ENCODE data around the gene S100A13. TPM values are rescaled to one million over a fixed set of nuclear protein-coding genes. Genes with fewer than 3 reads are reported as not detected.
"Not testable (repeated sequence)": the region's sequence is repeated elsewhere in the genome, so short reads cannot be mapped to it uniquely, and the experiment has no call there.

S100A13 gene
- total RNA-seq, 1 experiment from 2014 or later, result 11.0 TPM

DNA sequence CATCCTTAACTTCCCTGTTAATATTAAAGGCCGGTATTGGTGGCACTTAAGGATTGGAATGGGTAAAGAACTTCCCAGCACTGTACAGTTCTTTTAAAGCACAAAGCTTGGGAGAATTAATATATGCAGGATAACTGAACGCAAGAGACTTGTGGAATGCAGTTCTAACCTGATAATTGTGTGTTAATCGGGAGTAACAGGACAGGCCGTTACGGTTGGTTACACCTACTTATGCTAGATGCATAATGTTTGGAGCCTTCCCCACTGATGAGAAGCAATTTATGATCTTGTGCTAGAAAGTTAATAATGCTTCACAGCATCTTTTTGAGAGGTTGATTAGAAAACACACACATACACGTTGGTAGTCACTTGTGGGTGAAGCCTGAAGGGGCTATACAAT is 13.6 kb upstream of the S100A13 start:
- Histone ChIP-seq H3K27ac (ENCODE audit: low read depth, low read length, poor library complexity, severe bottlenecking) (no peak overlapping the region), H3K36me3 (ENCODE audit: insufficient read depth, low read length, poor library complexity, severe bottlenecking) (peaks cover 100% of the 10 kb centered on the region), H3K9me3 (ENCODE audit: low read depth, low read length, poor library complexity, severe bottlenecking) (no peaks in the 10 kb centered on the region), H3K4me3 (ENCODE audit: low read depth, low read length, poor library complexity, severe bottlenecking) (no peak overlapping the region), H3K27me3 (replicated peaks; ENCODE audit: insufficient read depth, low read depth, low read length, poor library complexity) (no peaks in the 10 kb centered on the region), H3K4me1 (ENCODE audit: insufficient read depth, low read length, poor library complexity, severe bottlenecking) (peaks cover 3% of the 10 kb centered on the region)
- POLR2A ChIA-PET (ENCODE audit: low non-redundant PET), result no interaction called here
- DNase-seq (ENCODE audit: low spot score), result no peak
- TF ChIP-seq, protein P1, sequence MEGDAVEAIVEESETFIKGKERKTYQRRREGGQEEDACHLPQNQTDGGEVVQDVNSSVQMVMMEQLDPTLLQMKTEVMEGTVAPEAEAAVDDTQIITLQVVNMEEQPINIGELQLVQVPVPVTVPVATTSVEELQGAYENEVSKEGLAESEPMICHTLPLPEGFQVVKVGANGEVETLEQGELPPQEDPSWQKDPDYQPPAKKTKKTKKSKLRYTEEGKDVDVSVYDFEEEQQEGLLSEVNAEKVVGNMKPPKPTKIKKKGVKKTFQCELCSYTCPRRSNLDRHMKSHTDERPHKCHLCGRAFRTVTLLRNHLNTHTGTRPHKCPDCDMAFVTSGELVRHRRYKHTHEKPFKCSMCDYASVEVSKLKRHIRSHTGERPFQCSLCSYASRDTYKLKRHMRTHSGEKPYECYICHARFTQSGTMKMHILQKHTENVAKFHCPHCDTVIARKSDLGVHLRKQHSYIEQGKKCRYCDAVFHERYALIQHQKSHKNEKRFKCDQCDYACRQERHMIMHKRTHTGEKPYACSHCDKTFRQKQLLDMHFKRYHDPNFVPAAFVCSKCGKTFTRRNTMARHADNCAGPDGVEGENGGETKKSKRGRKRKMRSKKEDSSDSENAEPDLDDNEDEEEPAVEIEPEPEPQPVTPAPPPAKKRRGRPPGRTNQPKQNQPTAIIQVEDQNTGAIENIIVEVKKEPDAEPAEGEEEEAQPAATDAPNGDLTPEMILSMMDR (conservative IDR thresholded peaks at IDR 0.05; ENCODE audit: low read depth, low read length), result no peak
- TF ChIP-seq EZH2 (IDR thresholded peaks at IDR 0.05; ENCODE audit: borderline replicate concordance, low read depth, low read length, poor library complexity, severe bottlenecking), result no peak
- CTCF ChIA-PET, result no interaction called here
- intact Hi-C loops (cut with micrococcal nuclease; ENCODE audit: unreplicated experiment), result no loop called here
- no TSS peak for BruUV-seq (replicated peaks)

DNA sequence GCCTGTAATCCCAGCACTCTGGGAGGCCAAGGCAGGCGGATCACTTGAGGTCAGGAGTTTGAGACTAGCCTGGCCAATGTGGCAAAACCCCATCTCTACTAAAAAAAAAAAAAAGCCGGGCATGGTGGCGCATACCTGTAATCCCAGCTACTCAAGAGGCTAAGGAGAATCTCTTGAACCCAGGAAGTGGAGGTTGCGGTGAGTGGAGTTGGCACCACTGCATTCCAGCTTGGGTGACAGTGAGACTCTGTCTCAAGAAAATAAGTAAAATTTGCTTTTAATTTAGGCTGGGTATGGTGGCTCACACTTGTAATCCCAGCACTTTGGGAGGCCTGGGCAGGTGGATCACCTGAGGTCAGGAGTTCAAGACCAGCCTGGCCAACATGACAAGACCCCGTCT is 12.9 kb upstream of the S100A13 start:
- H3K4me3 ChIP-seq (ENCODE audit: low read depth, low read length, poor library complexity, severe bottlenecking); H3K4me1 ChIP-seq (ENCODE audit: insufficient read depth, low read length, poor library complexity, severe bottlenecking); POLR2A ChIA-PET (ENCODE audit: low non-redundant PET); H3K27me3 ChIP-seq (replicated peaks; ENCODE audit: insufficient read depth, low read depth, low read length, poor library complexity); CTCF ChIA-PET; BruUV-seq (replicated peaks); intact Hi-C loops (cut with micrococcal nuclease; ENCODE audit: unreplicated experiment); H3K9me3 ChIP-seq (ENCODE audit: low read depth, low read length, poor library complexity, severe bottlenecking); H3K27ac ChIP-seq (ENCODE audit: low read depth, low read length, poor library complexity, severe bottlenecking); DNase-seq (ENCODE audit: low spot score): not testable (repeated sequence)
- H3K36me3 ChIP-seq (ENCODE audit: insufficient read depth, low read length, poor library complexity, severe bottlenecking), result peaks cover 96% of the 10 kb centered on the region

DNA sequence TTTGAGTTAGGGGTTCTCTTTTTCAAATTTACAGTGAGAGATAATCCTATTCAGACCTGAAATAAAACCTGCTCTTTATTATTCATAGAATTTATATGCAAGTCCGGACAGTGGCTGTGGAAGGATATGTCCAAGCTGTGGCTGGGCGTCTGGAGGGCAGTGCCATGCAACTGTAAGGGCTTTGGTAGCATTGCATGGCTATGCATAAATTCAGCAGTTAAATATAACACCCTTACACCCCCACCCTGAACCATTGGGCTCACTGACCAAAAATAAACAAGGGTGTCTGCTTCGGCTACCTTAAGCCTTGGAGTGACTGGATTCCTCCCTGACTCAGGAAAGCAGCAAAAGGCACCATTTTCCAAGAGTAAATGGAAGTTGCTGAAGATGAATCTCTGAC is 12.0 kb upstream of the S100A13 start:
- Histone ChIP-seq H3K4me1 (ENCODE audit: insufficient read depth, low read length, poor library complexity, severe bottlenecking) (peaks cover 8% of the 10 kb centered on the region), H3K4me3 (ENCODE audit: low read depth, low read length, poor library complexity, severe bottlenecking) (no peak overlapping the region), H3K27me3 (replicated peaks; ENCODE audit: insufficient read depth, low read depth, low read length, poor library complexity) (no peaks in the 10 kb centered on the region), H3K27ac (ENCODE audit: low read depth, low read length, poor library complexity, severe bottlenecking) (no peak overlapping the region), H3K9me3 (ENCODE audit: low read depth, low read length, poor library complexity, severe bottlenecking) (no peaks in the 10 kb centered on the region), H3K36me3 (ENCODE audit: insufficient read depth, low read length, poor library complexity, severe bottlenecking) (peaks cover 86% of the 10 kb centered on the region)
- intact Hi-C loops (cut with micrococcal nuclease; ENCODE audit: unreplicated experiment), result no loop called here
- POLR2A ChIA-PET (ENCODE audit: low non-redundant PET), result no interaction called here
- DNase-seq (ENCODE audit: low spot score), result no peak
- CTCF ChIA-PET, result no interaction called here
- BruUV-seq (replicated peaks), result no TSS peak
- TF ChIP-seq EZH2 (IDR thresholded peaks at IDR 0.05; ENCODE audit: borderline replicate concordance, low read depth, low read length, poor library complexity, severe bottlenecking), result no peak
- TF ChIP-seq, protein P1 (conservative IDR thresholded peaks at IDR 0.05; ENCODE audit: low read depth, low read length), result no peak

DNA sequence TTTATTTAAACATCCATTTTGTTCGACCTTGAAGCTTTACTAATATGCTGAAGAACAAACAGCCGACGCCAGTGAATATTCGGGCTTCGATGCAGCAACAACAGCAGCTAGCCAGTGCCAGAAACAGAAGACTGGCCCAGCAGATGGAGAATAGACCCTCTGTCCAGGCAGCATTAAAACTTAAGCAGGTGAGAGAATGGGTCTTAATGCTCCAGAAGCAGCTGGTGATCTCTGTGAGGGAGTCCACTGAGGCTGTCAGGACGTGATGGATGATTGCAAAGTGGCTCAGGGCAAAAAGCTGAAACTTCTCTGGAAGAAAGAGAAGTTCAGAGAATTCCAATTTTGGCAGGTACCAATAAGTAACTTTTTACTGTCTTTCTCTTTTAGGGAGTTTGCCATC is 11.0 kb upstream of the S100A13 start:
- Histone ChIP-seq H3K36me3 (ENCODE audit: insufficient read depth, low read length, poor library complexity, severe bottlenecking) (peaks cover 76% of the 10 kb centered on the region), H3K27ac (ENCODE audit: low read depth, low read length, poor library complexity, severe bottlenecking) (no peak overlapping the region), H3K9me3 (ENCODE audit: low read depth, low read length, poor library complexity, severe bottlenecking) (no peaks in the 10 kb centered on the region), H3K4me1 (ENCODE audit: insufficient read depth, low read length, poor library complexity, severe bottlenecking) (peaks cover 8% of the 10 kb centered on the region), H3K4me3 (ENCODE audit: low read depth, low read length, poor library complexity, severe bottlenecking) (no peak overlapping the region), H3K27me3 (replicated peaks; ENCODE audit: insufficient read depth, low read depth, low read length, poor library complexity) (no peaks in the 10 kb centered on the region)
- TF ChIP-seq, protein P1 (conservative IDR thresholded peaks at IDR 0.05; ENCODE audit: low read depth, low read length), result no peak
- no peak for TF ChIP-seq EZH2 (IDR thresholded peaks at IDR 0.05; ENCODE audit: borderline replicate concordance, low read depth, low read length, poor library complexity, severe bottlenecking)
- POLR2A ChIA-PET (ENCODE audit: low non-redundant PET), result no interaction called here
- BruUV-seq (replicated peaks), result no TSS peak
- no peak for DNase-seq (ENCODE audit: low spot score)
- CTCF ChIA-PET, result no interaction called here
- intact Hi-C loops (cut with micrococcal nuclease; ENCODE audit: unreplicated experiment), result no loop called here

Measured in A673 (cell line).